AG08396 (cell line): ENCODE results near the gene ATRN.

ENCODE experiments used
- DNase-seq: peaks from one replicate; pipeline ENCODE4 v3.0.0; 2012; ENCODE audit warnings: low spot score, mixed read lengths

The ATRN gene

DNA sequence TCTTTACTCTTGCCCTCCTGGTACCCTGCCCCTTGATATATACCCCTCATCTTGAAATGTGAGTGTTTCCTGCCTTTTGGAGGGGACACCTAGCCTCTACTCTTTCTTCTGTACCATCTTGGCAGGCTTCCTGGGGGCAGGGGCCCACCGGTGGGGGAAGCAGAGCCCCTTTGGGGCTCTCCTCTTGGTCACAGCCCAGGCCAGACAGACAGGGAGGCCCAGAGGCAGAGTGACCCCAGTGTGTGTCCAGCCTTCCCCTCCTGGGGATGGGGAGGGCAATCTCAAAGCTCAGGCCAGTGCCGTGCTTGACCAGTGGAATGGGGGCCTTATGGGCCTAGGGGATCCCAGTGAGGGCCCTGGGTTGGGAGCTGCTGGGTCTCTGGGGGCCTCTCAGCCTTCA, 207.4 kb downstream of the ATRN start:
- DNase-seq = no peak

GRCh38 chr20:3678856-3679720, 208.3 kb downstream of the ATRN start:
- DNase-seq = no peak

DNA sequence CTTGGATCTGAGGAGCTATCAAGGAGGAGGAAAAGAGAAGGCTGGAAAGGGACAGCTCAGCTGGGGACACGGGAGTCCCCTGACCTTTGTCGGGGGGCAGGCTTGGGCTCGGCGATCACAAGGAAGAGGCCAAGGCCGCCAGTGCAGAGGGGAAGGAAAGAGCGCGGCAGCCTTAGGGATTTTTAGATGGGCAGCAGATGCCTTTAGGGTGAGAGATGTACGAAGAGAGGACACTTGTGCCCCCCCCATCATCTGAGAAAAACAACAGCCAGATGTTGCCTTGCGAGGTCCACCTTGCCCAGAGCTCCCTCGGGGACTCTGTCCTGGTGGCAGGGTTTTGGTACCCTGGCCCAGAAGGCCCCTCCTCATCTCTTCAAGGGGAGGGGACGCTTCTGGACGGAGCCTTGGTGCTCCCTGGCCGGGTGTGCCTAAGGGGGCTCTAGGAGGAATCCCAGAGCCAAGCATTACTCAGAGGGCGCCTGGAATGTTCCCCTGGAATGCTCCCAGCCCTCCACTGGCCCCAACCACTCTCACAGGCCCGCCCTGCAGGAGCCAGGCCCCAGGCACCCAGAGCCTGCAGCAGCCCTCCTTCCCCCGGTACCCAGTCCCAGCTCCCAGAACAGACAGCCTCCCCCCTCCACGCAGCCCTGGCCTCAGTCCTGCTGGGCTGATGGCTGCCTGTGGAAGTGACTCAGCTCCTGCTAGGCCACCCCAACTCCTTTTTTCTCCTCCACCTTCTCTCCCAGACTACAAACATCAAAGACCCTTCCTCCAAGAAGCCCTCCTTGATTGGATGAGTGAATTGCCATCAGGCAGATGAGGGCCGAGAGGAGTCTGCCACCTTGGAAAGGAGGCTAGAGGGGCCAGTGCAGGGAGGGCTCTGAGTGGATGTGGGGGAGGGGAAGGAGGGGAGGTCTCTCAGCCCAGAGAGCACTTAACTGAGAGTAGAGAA, 209.2 kb downstream of the ATRN start:
- peak; percentile 89 for DNase-seq

DNA sequence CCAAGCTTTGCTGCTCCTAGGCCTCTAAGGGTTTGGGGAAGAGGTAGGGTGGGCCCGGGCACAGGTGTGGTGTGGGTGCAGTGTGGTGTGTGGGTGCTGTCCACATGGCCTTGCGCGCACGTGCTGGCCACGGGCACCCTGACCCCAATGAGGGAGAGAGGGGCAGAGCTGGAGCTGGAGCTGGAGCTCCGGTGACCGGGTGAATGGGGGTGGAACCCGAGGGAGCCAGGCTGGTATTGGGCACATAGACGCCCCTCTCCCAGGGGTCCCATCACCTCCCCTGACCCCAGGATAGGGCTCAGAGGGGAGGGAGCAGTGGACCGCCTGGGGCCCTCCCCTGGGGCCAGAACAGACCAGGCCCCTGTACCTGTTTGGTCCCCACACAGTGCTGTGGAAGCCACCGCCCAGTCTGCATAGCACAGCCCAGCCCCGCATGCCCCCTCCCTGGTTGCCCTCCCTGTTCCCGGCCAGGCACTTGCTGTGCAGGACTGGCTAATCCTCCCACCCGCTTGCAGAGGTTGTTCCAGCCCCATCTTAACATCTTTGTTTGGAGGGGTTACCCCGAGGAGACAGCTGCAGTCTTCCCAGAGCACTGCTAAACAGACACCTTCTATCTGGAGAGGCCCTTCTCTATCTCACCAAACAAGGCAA, 210.0 kb downstream of the ATRN start:
- DNase-seq = no peak

- DNase-seq = no peak
Measured at GRCh38 chr20:3681352-3681930, 210.6 kb downstream of the ATRN start.

GRCh38 chr20:3681931-3682781, 211.3 kb downstream of the ATRN start, which contains the start of gene ADAM33:
Gene ADAM33 (minus strand): TSS chr20:3682010. CDS start chr20:3682004, 6 bp downstream.
- peak; percentile 75 for DNase-seq

GRCh38 chr20:3685341-3685740, 214.5 kb downstream of the ATRN start:
- peak; percentile 47 for DNase-seq

- no peak for DNase-seq
Measured at GRCh38 chr20:3686421-3686820, 215.6 kb downstream of the ATRN start.

- peak; percentile 92 for DNase-seq
Measured at GRCh38 chr20:3686867-3687321, 216.1 kb downstream of the ATRN start.

GRCh38 chr20:3687655-3688054, 216.8 kb downstream of the ATRN start:
- peak; percentile 88 for DNase-seq

DNA sequence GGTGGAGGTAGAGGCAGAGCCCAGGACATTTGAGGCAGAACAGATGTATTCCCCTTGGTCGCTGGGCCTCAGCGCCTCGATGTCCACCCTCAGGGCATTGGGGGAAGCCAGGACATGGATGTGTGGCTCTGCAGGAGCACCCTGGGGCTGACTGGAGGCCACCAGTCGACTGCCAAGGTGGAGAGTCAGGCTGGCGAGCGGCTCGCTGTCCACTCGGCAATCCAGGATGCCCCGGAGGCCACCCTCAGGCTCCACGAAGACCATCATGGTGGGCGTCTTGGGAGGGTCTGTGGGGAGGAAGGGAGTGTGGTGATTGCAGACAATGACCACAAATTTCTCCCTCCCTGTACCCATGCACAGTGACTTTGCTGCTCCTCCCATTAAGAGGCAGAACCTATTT, 219.2 kb downstream of the ATRN start:
- DNase-seq = no peak

GRCh38 chr20:3690413-3690812, 219.6 kb downstream of the ATRN start:
- no peak for DNase-seq

DNA sequence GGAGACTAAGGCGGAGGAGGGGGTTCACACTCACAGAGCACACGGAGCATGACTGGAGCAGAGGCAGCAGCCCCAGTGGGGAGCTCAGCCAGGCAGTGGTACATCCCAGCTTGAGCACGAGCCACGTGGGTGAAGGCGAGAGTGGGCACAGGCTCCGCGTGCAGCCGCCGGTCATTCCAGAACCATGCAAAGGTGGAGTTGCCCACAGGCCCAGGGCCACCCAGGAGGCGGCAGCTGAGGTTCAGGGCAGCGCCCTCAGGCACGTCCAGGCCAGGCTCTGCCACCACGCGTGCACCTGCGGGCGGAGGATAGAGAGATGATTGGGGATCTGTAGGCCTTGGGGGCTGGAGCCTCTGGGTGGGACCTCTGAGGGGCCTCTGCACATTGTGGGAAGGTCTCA, 220.5 kb downstream of the ATRN start:
- no peak for DNase-seq

DNA sequence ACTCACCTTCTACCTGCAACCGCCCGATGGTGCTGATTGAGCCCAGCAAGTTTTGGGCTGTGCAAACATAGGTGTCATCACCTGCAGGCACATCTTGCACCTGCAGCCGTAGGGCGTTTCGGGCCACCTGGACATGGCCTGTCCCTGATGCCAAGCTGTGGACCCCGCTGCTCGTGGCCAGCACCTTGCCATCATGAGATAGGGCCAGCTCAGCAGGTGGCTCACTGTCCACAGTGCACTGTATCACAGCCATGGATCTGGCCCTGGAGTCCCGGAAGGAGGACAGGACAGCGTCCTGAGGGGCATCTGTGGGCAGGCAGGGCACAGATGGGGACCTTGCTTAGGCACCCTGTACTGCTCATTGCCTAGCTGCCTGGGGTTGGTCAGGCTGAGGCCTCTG, 221.1 kb downstream of the ATRN start:
- no peak for DNase-seq

DNA sequence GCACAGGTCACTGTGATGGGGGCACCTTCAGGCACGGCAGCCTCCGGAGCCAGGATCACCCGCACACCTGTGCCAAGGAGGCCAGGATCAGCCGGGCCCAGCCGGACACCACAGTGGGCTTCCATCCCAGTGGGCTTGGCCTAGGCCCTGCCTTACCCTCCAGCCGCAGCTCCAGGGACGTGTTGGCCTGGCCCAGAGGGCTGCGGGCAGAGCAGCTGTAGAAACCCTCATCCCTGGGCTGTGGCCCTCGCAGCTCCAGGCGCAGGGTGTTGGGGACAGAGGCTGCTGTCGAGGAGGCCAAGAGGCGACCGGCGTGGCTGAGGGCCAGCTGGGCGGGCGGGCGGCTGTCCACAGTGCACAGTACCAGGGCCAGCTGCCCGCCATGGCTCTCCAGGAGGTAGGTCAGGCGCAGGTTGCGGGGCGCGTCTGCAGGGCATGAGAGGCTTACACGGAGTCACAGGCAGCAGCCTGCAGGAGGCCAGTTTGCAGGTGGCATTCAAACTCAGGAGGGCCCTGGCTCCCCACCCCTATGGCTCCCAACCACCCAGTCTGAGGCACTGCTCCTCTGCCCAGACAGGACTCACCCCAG, 222.0 kb downstream of the ATRN start:
- DNase-seq = no peak

- DNase-seq = no peak
Measured at GRCh38 chr20:3693376-3693775, 222.6 kb downstream of the ATRN start.

DNA sequence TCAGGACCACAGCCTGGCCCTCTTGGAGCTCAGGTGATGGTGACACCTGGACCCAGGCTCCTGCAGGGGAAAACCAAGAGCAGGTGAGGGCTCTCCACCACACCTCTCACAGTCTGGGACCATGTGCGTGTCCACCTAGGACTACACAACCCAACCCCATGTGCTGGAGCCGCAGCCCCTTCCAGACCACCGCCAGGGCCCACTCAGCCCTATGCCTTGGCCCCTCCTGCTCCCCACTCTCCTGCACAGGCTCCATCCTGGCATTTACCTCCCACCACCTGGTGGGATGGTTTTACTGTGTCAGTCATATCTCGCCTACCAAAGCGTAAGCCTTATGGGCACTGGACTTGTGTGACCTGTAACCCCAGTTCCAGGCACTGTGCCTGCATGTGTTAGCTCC, 224.0 kb downstream of the ATRN start:
- DNase-seq = no peak

GRCh38 chr20:3696200-3696599, 225.4 kb downstream of the ATRN start:
- no peak for DNase-seq

DNA sequence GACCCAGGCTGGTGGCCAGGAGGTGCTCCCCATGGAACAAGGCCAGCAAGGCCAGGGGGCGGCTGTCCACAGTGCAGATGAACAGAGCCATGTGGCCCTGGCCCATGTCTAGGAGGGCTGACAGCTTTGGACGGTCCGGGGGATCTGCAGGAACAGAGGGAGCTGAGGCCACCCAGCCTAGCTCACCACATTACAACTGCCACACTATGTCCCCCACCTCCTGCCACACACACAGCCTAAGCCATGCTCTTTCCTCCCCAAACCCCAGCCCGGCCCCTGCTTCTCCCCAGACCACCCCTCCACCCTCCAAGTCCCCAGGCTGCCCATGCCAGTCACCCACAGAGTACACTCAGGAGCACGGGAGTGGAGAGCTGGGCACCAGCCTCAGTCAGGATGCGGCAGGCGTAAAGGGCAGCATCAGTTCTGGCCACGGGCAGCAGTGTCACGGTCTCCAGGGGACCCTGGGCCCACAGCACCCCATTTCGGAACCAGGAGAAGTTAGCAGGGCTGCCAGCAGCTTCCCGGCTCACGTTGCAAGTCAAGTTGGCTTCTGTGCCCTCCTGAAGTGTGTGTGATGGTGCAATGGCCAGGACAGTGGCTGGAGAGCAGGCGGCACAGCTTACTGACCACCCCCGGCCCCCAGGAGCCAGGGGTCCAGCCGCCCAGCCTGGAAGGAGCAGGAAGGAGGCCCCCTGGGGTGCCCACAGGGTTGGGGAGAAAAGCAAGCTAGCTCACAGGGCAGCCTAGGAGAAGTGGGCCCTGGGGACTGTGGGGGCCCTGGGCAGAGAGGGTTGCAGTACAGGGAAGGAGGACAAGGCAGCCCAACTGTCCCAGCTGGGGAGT, 226.1 kb downstream of the ATRN start:
- no peak for DNase-seq
